ENCODE results near the gene STARD7. TPM values are rescaled to one million over a fixed set of nuclear protein-coding genes. Genes with fewer than 3 reads are reported as not detected.

Gene STARD7
- total RNA-seq (2016; rRNA removed; fragmentation: Illumina TruSeq; extraction: Trizol) (300 and 332 TPM in 2 replicates), polyA plus RNA-seq (2011; rRNA removed) (67.2 and 88.2 TPM in 2 replicates), polyA minus RNA-seq (2011; rRNA and poly(A)+ RNA removed; ENCODE audit: low replicate concordance) (78.3 and 92.3 TPM in 2 replicates), Bru-seq, nascent RNA (percentile 97 among the genes with signal in this experiment), BruChase-seq, experiment 1, labeled RNA remaining after a 6-hour chase (percentile 99 among the genes with signal in this experiment), BruChase-seq, experiment 2, labeled RNA remaining after a 2-hour chase (percentile 98 among the genes with signal in this experiment)
- 45.1 and 56.7 TPM in 2 replicates for total RNA-seq (2016; cell fraction: cytosol; rRNA removed; fragmentation: Illumina TruSeq; extraction: Trizol; ENCODE audit: low read depth)
- 302 and 329 TPM in 2 replicates for total RNA-seq (2016; cell fraction: insoluble cytoplasmic fraction; rRNA removed; fragmentation: Illumina TruSeq; extraction: Trizol)
- 220 and 258 TPM in 2 replicates for total RNA-seq (2016; cell fraction: membrane; rRNA removed; fragmentation: Illumina TruSeq; extraction: Trizol)
- total RNA-seq (2016; cell fraction: nucleus; rRNA removed; fragmentation: Illumina TruSeq; extraction: Trizol), result 168 and 191 TPM in 2 replicates
- polyA plus RNA-seq (2011; cell fraction: cytosol; rRNA removed), result 44.2 and 66.6 TPM in 2 replicates
- polyA plus RNA-seq (2011; cell fraction: nucleus; rRNA removed), result 90.2 and 107 TPM in 2 replicates
- 93.8 and 117 TPM in 2 replicates for polyA plus RNA-seq (2012)
- polyA plus RNA-seq (2016; cell fraction: cytosol; fragmentation: Illumina TruSeq; extraction: Trizol; ENCODE audit: low read depth), result 26.0 and 34.9 TPM in 2 replicates
- 237 and 245 TPM in 2 replicates for polyA plus RNA-seq (2016; cell fraction: insoluble cytoplasmic fraction; fragmentation: Illumina TruSeq; extraction: Trizol; ENCODE audit: low read depth)
- 111 and 128 TPM in 2 replicates for polyA plus RNA-seq (2016; cell fraction: membrane; fragmentation: Illumina TruSeq; extraction: Trizol; ENCODE audit: low read depth)
- polyA plus RNA-seq (2016; cell fraction: nucleus; fragmentation: Illumina TruSeq; extraction: Trizol; ENCODE audit: insufficient read depth, low read depth), result 205 and 220 TPM in 2 replicates
- 89.8 and 100 TPM in 2 replicates for polyA minus RNA-seq (2011; cell fraction: cytosol; rRNA and poly(A)+ RNA removed)
- 137 and 187 TPM in 2 replicates for polyA minus RNA-seq (2011; cell fraction: nucleus; rRNA and poly(A)+ RNA removed)
- long read RNA-seq, experiment 1, transcript STARD7-201 (8 exons, 3,368 nt), result major isoform, 167 of 227 reads
- long read RNA-seq, experiment 1, partial matches to known transcripts, result 24 of 227 reads
- long read RNA-seq, experiment 1, other reads (novel, unspliced or antisense), result 33 of 227 reads
- long read RNA-seq, experiment 2, transcript STARD7-201 (8 exons, 3,368 nt), result major isoform, 149 of 389 reads
- long read RNA-seq, experiment 2, partial matches to known transcripts, result 22 of 389 reads
- long read RNA-seq, experiment 2, other reads (novel, unspliced or antisense), result 218 of 389 reads

DNA sequence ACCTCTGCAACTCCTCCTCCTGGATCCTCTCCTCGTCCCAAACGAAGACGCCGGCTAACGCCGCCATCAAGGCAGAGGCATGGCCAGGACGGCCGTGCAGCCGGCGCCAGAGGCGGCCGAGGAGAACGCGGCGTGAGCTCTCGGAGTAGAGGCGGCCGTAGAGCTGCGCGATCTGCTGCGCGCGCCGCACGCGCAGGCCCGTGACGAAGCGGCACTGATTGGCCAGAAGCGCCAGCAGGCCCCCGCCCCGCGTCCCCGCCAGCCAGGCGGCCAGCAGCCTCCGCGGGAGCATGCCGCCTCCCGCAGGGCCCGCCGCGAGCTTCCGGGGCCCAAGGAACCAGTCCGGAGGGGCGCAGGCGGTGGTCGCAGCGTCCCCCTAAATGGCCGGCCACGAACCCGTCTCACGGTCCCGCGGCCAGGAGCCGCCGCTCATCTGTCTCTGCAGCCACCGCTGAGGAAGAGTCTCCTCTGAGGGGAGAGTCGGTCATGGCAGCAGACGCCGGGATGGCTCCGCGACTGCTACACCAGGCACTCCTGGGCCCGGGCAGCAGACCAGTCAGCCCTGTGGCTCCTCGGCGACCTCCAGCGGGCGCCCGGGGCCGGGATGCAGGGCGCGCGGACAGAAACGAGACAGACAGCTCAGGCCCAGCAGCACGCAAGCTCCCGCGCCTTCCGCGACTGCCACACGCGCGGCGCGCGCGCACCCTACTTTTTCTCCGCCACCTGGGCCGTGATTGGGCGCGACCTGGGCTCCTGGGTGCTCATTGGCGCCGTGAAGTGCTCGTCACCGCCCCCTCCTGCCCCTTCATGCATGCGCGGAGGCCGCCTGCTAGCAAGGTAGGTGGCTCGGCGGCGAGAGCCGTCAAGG lies at the start of gene STARD7:
Gene STARD7 (minus strand): TSS at position 685 of the 868 bp plus-strand sequence. CDS start 393 bp downstream, at position 292.
- Histone ChIP-seq H3K79me2 (ENCODE audit: insufficient read depth, low read length) (peaks cover 63% of the 10 kb centered on the region), H3K9ac (ENCODE audit: insufficient read depth, low read depth, low read length) (peak within 1 kb of the TSS; percentile 99), H4K20me1 (ENCODE audit: insufficient read depth, low read length) (peaks cover 45% of the 10 kb centered on the region), H3K27me3 (ENCODE audit: control insufficient read depth in 1 of 2, insufficient read depth in 2 of 2, low read length in 2 of 2) (no peaks in the 10 kb centered on the region; a peak in 1 of 5 replicates), H3K4me3 (replicated peaks in 1 of 3; ENCODE audit: insufficient read depth in 1 of 3, low read depth in 2 of 3, low read length in 3 of 3) (peak within 1 kb of the TSS; percentile 84 to 96 (median 91)), H3K27ac (ENCODE audit: extremely low read length, insufficient read depth, low read length) (peak within 1 kb of the TSS; percentile 99), H3K4me2 (ENCODE audit: low read depth, low read length) (peak within 1 kb of the TSS; percentile 90), H2AFZ (ENCODE audit: low read length) (no peak within 1 kb of the TSS), H3K9me3 (ENCODE audit: low read length) (no peaks in the 10 kb centered on the region), H3K36me3 (replicated peaks in 1 of 2; ENCODE audit: control insufficient read depth in 1 of 2, insufficient read depth in 2 of 2, low read length in 2 of 2) (peaks cover 2 to 7% of the 10 kb centered on the region in 2 experiments; a peak in 2 of 5 replicates), H3K4me1 (ENCODE audit: insufficient read depth, low read length) (peaks cover 63% of the 10 kb centered on the region)
- DNase-seq (ENCODE audit: low spot score) (peak; percentile 97), ATAC-seq (peak; percentile 95), FAIRE-seq (peak; percentile 75)
- BruUV-seq (replicated peaks), result no TSS peak
- ChIA-PET POLR2A (interaction anchor here (0.8 to 4.2 kb wide), 29 partner anchors 9 to 904 kb away, joined by 3 to 91 read pairs (median 6); partner anchors contain the start of genes ANKRD36, CIAO1, NCAPH and SNRNP200), CTCF (ENCODE audit: low intra/inter-chr PET ratio, low total read pairs) (interaction anchor here (1.3 kb wide), 1 partner anchor 52 kb away, joined by 3 read pairs; no protein-coding TSS in a partner anchor)
- intact Hi-C loops (cut with micrococcal nuclease; ENCODE audit: unreplicated experiment), result loop anchor here (1.0 to 10.0 kb wide), 2 partner anchors 52 to 116 kb away; partner anchors contain the start of gene ITPRIPL1
- in situ Hi-C loops (cut with HindIII; ENCODE audit: extremely low pct_ligation_motif_present, low pct_unique_long_range_greater_than_20kb), result loop anchor here (5.0 kb wide), 1 partner anchor 54 kb away; no protein-coding TSS in a partner anchor
- 1% methylated on average over 32 of the region's 100 CpGs for WGBS (ENCODE audit: low lambda C conversion rate)
- TF ChIP-seq MAFK (conservative IDR thresholded peaks at IDR 0.05 in 1 of 2, IDR thresholded peaks at IDR 0.05 in 1 of 2; ENCODE audit: low read length in 2 of 2), result no peak
- no peak; the same call in 1 of the 2 replicates for TF ChIP-seq DPF2 (CRISPR knock-in tag; IDR thresholded peaks at IDR 0.05; ENCODE audit: borderline replicate concordance, low read depth)
- TF ChIP-seq TEF (CRISPR knock-in tag; IDR thresholded peaks at IDR 0.05), result no peak
- TF ChIP-seq FOXA1 (IDR thresholded peaks at IDR 0.05), result no peak
- no peak; the same call in 1 of the 2 replicates for TF ChIP-seq FOXA1 (CRISPR knock-in tag; IDR thresholded peaks at IDR 0.05)
- TF ChIP-seq ZFP82 (CRISPR knock-in tag; IDR thresholded peaks at IDR 0.05; ENCODE audit: borderline replicate concordance), result peak; percentile 62; the same call in 1 of the 2 replicates
- no peak for TF ChIP-seq PREB (CRISPR knock-in tag; IDR thresholded peaks at IDR 0.05)
- TF ChIP-seq, protein P1, sequence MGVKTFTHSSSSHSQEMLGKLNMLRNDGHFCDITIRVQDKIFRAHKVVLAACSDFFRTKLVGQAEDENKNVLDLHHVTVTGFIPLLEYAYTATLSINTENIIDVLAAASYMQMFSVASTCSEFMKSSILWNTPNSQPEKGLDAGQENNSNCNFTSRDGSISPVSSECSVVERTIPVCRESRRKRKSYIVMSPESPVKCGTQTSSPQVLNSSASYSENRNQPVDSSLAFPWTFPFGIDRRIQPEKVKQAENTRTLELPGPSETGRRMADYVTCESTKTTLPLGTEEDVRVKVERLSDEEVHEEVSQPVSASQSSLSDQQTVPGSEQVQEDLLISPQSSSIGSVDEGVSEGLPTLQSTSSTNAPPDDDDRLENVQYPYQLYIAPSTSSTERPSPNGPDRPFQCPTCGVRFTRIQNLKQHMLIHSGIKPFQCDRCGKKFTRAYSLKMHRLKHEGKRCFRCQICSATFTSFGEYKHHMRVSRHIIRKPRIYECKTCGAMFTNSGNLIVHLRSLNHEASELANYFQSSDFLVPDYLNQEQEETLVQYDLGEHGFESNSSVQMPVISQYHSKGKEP (CRISPR knock-in tag; IDR thresholded peaks at IDR 0.05), result no peak
- TF ChIP-seq DBP (CRISPR knock-in tag; IDR thresholded peaks at IDR 0.05; ENCODE audit: not compliant biosample characterization), result no peak
- TF ChIP-seq PCBP2 (optimal IDR thresholded peaks at IDR 0.05; ENCODE audit: low read depth, low read length, poor library complexity, severe bottlenecking), result no peak
